Lower lobe of right lung (tissue), 2 donors: ENCODE results near the gene CNPY3. TPM values are rescaled to one million over a fixed set of nuclear protein-coding genes. Genes with fewer than 3 reads are reported as not detected.
"Not testable (repeated sequence)": the region's sequence is repeated elsewhere in the genome, so short reads cannot be mapped to it uniquely, and the experiment has no call there.

Experiments
- ATAC-seq, 2 donors: fragments of 200-7000 bp; cut with Tn5 transposase; one replicate each; pipeline ENCODE4 v1.9.1; 2020 to 2022; ENCODE audit warnings: mild to moderate bottlenecking in 2 of 2, moderate library complexity in 2 of 2
- DNase-seq: peaks from one replicate; pipeline ENCODE4 v3.0.0-alpha.2; 2020
- H3K27ac ChIP-seq: fragments of 200-600 bp; one replicate; pipeline ENCODE4 v1.8.0; 2022
- H3K27me3 ChIP-seq: fragments of 200-600 bp; one replicate; pipeline ENCODE4 v1.8.0; 2022; ENCODE audit warnings: low read depth
- H3K36me3 ChIP-seq: fragments of 200-600 bp; one replicate; pipeline ENCODE4 v1.8.0; 2022; ENCODE audit warnings: mild to moderate bottlenecking
- H3K4me1 ChIP-seq: fragments of 200-600 bp; one replicate; pipeline ENCODE4 v1.8.0; 2022
- H3K4me3 ChIP-seq: fragments of 200-600 bp; one replicate; pipeline ENCODE4 v1.8.0; 2022; ENCODE audit warnings: mild to moderate bottlenecking
- H3K9me3 ChIP-seq: fragments of 200-600 bp; one replicate; pipeline ENCODE4 v1.8.0; 2022
- intact Hi-C: fragments of 100-400 bp; cut with DNase I; formaldehyde crosslinking; loops from one replicate; pipeline ENCODE4 v1.11.0; 2022
- total RNA-seq: library from RNA; stranded (reverse); fragmentation: NEBNext Ultra II Directional; extraction: Animal tissue kit (Norgen Biotek cat#: 25700); gene quantifications from one replicate; pipeline ENCODE4 v1.2.1, GENCODE V29; 2021
- TF ChIP-seq, protein P1 (sequence below): fragments of 200-600 bp; IDR thresholded peaks from one replicate; pipeline ENCODE4 v1.8.0; 2022; ENCODE audit warnings: antibody characterized with exemption, mild to moderate bottlenecking
- donor health status: DM: no; HTN: yes; CAD: no; lungs with severe emphysema.

The CNPY3 gene
- total RNA-seq, 1 donor from 2014 or later, result 84.0 TPM

DNA sequence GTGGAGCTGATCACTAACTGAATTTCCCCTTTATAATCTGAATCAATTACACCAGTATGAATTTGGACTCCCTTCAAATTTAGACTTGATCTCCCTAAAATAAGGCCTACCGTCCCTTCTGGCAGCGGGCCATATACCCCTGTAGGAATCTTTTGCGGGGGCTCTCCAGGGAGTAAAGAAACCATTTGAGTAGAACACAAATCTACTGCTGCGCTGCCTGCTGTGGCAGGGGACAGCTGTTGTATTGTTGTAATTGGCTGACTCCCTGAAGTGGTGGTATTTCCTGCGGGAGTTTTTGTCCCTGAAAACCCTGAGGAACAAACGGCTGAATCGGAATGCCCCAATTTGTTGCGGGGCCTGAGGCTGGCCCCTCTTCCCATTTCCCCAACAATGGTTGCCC, 29.4 kb upstream of the CNPY3 start:
- no peaks in the 10 kb centered on the region for H3K27me3 ChIP-seq
- DNase-seq, result no peak
- no peak overlapping the region for H3K27ac ChIP-seq
- H3K36me3 ChIP-seq, result no peaks in the 10 kb centered on the region
- intact Hi-C loops, result loop anchor here (10.0 kb wide), 1 partner anchor 235 kb away; no protein-coding TSS in a partner anchor
- no peaks in the 10 kb centered on the region for H3K9me3 ChIP-seq
- peaks cover 17% of the 10 kb centered on the region for H3K4me1 ChIP-seq
- TF ChIP-seq, protein P1, sequence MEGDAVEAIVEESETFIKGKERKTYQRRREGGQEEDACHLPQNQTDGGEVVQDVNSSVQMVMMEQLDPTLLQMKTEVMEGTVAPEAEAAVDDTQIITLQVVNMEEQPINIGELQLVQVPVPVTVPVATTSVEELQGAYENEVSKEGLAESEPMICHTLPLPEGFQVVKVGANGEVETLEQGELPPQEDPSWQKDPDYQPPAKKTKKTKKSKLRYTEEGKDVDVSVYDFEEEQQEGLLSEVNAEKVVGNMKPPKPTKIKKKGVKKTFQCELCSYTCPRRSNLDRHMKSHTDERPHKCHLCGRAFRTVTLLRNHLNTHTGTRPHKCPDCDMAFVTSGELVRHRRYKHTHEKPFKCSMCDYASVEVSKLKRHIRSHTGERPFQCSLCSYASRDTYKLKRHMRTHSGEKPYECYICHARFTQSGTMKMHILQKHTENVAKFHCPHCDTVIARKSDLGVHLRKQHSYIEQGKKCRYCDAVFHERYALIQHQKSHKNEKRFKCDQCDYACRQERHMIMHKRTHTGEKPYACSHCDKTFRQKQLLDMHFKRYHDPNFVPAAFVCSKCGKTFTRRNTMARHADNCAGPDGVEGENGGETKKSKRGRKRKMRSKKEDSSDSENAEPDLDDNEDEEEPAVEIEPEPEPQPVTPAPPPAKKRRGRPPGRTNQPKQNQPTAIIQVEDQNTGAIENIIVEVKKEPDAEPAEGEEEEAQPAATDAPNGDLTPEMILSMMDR, result no peak
- no peak for ATAC-seq
- no peak overlapping the region for H3K4me3 ChIP-seq

DNA sequence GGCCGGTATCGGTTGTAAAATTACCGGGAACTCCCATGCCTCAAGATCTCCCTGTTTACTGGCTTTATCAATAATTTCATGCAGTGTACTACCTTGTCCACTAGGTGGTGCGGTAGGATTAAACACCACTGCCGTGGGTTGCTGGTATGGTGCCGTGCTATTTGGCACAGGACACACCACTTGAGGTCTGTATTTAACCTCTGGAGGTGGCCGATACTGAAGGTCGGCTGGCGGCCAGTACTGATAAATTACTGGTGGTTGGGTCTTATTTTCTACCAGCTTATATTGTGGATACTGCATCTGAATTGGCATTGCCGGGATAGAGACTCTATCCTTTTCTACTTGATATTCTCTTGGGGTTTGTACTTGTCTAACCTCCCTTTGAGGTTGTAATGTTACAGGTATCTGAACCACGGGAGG, 27.7 kb upstream of the CNPY3 start:
- peak; percentile 83 for DNase-seq
- no peaks in the 10 kb centered on the region for H3K9me3 ChIP-seq
- intact Hi-C loops, result loop anchor here (10.0 kb wide), 1 partner anchor 233 kb away; no protein-coding TSS in a partner anchor
- H3K27me3 ChIP-seq, result no peaks in the 10 kb centered on the region
- TF ChIP-seq, protein P1, result peak; percentile 91
- H3K27ac ChIP-seq, result no peak overlapping the region
- H3K36me3 ChIP-seq, result no peaks in the 10 kb centered on the region
- peaks cover 17% of the 10 kb centered on the region for H3K4me1 ChIP-seq
- peak overlapping the region; percentile 7 for H3K4me3 ChIP-seq
- peak; percentile 98 to 100 for ATAC-seq

DNA sequence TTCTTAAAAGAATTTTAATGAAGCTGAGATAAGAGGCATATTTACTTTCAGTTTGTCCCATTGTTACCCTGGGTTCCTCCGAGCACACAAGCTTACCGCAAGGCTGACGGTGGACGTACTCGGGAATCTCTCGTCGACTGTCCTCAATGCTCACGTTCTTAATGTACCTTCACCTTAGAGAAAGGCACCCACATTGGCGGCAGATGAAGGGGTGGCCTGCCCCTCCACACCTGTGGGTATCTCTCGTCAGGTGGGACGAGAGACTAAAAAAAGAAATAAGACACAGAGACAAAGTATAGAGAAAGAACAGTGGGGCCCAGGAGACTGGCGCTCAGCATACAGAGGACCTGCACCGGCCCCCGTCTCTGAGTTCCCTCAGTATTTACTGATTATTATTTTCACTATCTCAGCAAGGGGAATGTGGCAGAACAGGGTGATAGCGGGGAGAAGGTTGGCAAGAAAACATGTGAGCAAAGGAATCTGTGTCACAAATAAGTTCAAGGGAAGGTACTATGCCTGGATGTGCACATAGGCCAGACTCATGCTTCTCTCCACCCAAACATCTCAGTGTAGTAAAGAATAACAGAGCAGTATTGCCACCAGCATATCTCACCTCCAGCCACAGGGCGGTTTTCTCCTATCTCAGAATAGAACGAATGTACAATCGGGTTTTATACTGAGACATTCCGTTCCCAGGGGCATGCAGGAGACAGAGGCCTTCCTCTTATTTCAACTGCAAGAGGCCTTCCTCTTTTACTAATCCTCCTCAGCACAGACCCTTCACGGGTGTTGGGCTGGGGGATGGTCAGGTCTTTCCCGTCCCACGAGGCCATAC, 26.6 kb upstream of the CNPY3 start:
- not testable (repeated sequence) for ATAC-seq, H3K27ac ChIP-seq, H3K36me3 ChIP-seq, H3K27me3 ChIP-seq, H3K9me3 ChIP-seq, DNase-seq
- Histone ChIP-seq H3K4me1 (peaks cover 17% of the 10 kb centered on the region), H3K4me3 (peak overlapping the region; percentile 7)
- intact Hi-C loops, result loop anchor here (10.0 kb wide), 1 partner anchor 232 kb away; no protein-coding TSS in a partner anchor

DNA sequence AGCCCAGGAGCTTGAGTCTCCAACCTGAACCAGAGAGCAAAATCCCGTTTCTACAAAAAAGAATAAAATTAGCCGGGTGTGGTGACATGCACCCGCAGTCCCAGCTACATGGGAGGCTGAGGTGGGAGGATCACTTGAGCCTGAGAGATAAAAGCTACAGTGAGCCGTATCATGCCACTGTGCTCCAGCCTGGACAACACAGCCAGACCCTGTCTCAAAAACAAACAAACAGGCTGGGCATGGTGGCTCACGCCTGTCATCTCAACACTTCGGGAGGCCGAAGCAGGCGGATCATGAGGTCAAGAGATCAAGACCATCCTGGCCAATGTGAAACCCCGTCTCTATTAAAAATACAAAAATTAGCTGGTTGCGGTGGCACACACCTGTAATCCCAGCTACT, 24.8 kb upstream of the CNPY3 start:
- H3K4me1 ChIP-seq, result peaks cover 11% of the 10 kb centered on the region
- no peak overlapping the region for H3K27ac ChIP-seq
- H3K36me3 ChIP-seq, result no peaks in the 10 kb centered on the region
- no peaks in the 10 kb centered on the region for H3K9me3 ChIP-seq
- ATAC-seq, result no peak
- intact Hi-C loops, result loop anchor here (10.0 kb wide), 1 partner anchor 230 kb away; no protein-coding TSS in a partner anchor
- no peaks in the 10 kb centered on the region for H3K27me3 ChIP-seq
- no peak for DNase-seq
- TF ChIP-seq, protein P1, result no peak
- H3K4me3 ChIP-seq, result no peak overlapping the region

DNA sequence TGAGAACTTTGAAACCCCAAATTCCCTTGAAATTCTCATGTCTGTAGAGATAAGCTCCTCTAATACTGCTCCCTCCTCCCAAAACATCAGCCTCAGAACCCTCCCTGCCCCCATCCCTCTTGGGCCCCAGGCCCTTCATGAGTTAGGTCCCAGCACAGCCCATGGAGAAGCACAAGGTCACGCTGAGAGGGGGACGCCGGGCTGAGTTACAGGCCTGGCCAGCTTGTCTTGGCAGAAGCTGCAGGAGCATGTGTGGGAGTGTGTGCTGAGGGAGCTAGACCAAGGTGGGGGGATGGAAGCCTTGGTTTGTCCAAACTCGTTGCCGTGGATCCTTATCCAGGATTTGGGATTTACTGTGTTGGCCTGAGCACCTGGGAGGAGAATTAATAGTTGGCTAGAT, 21.9 kb upstream of the CNPY3 start:
- intact Hi-C loops, result loop anchor here (10.0 kb wide), 1 partner anchor 227 kb away; no protein-coding TSS in a partner anchor
- peak in 1 of 2 donors; percentile 15 for ATAC-seq

More for the DNA sequence above, 21.9 kb upstream of the CNPY3 start:
- TF ChIP-seq, protein P1, result no peak
- Histone ChIP-seq H3K36me3 (no peaks in the 10 kb centered on the region), H3K4me1 (peaks cover 10% of the 10 kb centered on the region), H3K9me3 (no peaks in the 10 kb centered on the region), H3K27ac (no peak overlapping the region), H3K27me3 (peaks cover 10% of the 10 kb centered on the region), H3K4me3 (no peak overlapping the region)
- no peak for DNase-seq
